Inferior parietal cortex (tissue), 1 donor: ENCODE data around the gene NLGN1.

Experiments
- DNase-seq: peaks from one replicate; pipeline ENCODE4 v3.0.0-alpha.2; 2016; ENCODE audit errors: extremely low spot score

NLGN1 gene

DNA sequence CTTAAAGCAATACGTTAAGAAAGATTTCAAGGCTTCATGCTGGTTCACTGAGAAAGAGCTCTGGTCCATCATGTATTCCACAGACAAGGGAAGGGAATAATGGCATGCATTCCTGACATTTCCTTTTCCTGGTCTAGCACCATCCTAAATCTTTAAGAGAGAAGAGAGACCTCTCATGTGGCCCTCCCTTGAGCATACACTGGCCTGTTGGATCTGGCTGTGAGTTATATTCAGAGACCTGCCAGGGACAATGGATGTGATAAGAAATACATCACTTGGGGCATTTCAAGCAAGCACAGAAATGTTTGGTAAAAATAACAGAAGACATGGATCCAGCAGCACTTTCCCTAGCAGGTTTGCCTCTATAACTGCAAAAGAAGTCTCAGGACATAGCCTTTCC, 507.8 kb downstream of the NLGN1 start:
- no peak for DNase-seq

DNA sequence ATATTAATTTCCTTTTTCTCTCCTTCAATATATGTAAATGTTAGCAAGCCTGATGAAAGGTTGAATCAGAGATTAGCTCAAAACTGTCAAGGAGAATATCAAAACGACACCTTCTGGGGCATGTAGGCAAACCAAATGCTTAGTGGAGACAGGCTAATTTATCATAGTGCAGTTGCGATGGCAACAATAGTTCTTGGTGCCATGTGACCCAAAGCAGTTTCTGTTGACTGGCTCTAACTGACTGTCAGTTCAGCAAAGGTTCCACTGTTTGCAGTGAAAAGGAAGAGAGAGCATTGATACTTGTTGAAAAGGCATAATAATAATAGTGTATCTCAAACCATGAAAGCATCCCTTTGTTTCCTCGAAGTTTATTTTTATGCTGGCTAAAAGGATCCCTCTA, 513.9 kb downstream of the NLGN1 start:
- peak; percentile 59 for DNase-seq

DNA sequence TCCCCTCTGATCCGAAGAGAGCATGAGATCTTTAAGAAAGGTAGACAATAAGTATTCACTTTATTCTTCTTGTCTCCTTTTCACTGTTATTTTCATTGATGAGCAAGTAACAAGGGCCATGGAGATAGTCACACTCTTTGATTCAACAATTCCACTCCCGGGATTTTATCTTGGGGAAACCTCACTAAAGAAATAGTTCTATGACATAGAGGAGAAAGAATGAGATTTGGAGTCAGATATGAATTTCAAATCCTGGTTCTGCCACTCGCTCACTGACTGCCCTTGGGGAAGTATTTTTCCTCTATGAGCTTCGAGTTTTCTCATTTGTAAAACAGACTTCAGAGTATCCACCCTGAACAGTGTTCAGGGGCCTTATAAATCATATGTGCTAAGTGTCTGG, 514.6 kb downstream of the NLGN1 start:
- DNase-seq = no peak

GRCh38 chr3:173913397-173913796, 515.9 kb downstream of the NLGN1 start:
- DNase-seq = no peak

GRCh38 chr3:173913974-173914421, 516.5 kb downstream of the NLGN1 start:
- DNase-seq = no peak

- no peak for DNase-seq
These were observed 519.3 kb downstream of the NLGN1 start for GRCh38 chr3:173916799-173917198.

- no peak for DNase-seq
These were observed 522.8 kb downstream of the NLGN1 start for GRCh38 chr3:173920386-173920785.

DNA sequence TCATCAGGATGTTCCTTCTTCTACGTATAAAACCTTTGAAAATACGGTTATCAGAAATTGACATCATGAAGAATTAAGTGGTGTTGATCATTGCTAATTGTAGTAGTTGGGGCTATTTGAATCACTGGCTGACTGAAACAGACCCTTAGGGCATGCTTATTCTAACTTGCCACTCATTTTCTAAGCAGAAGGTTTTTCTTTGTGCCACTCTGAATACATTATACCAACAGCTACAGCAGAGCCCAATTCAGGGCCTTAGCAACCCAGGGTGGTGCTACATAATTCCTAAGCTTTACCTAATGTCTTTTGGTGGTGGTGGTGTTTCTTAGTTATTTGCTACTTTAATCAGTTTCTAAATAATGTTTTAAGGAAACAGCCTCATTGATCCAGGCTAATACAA, 524.2 kb downstream of the NLGN1 start:
- no peak for DNase-seq

DNA sequence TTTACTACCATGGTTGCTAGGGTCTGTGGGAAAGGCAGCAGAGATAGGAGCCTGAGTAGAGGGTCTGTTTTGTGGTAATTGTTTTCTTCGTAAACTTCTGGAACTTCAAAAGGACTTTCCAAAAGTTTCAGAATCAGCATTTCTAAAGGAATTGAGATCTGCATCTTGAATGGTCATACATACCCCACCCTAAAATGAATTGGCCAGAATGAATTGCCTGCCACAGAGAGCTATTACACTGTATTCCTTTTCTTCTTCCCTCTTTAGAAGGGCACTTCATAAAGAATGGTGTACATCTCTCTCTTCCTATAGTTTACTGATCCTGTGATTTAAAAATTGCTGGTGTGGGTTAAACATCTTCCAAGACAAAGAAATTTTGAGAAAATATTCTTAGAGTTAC, 525.7 kb downstream of the NLGN1 start:
- DNase-seq = no peak

DNA sequence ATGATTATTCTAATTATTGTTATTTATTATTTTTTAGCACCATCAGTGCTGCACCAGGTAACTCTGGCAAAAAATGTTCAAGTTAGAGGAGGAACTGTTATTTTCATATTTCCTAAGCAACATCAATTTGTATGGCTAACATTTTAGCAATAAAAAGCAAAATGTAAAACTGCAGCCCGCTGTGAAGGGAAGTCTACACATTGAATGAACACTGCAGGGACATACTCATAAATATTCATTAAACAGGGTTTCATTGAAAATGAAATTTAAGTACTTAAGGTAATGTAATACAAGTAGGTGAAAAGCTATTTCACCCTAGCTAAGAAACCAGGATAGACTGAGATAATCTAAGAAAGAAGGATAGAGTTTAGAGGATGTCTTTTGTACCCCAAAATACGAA, 532.7 kb downstream of the NLGN1 start:
- no peak for DNase-seq

DNA sequence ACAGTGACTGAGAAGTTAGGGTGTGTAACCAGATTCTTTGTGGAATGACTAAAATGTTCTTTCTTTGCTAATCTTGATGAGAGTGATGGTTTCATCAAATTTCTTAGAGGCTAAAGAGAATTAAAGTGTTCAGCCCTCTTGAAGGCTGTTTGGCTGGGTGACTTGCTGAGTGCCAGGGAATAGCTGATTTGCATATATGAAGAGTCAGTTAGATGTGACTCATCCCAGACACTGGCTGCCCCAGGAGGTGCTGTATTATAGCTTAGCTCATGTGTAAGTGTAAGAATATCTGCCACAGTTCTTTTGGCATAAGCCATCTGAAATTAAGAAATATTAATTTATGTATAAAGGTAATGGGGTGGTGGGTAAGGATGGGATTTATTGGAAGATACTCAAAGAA, 535.1 kb downstream of the NLGN1 start:
- DNase-seq = no peak

- no peak for DNase-seq
These were observed 535.6 kb downstream of the NLGN1 start for GRCh38 chr3:173933113-173933512.

- DNase-seq = no peak
These were observed 538.8 kb downstream of the NLGN1 start for GRCh38 chr3:173936316-173936715.

GRCh38 chr3:173938159-173938558, 540.6 kb downstream of the NLGN1 start:
- no peak for DNase-seq

DNA sequence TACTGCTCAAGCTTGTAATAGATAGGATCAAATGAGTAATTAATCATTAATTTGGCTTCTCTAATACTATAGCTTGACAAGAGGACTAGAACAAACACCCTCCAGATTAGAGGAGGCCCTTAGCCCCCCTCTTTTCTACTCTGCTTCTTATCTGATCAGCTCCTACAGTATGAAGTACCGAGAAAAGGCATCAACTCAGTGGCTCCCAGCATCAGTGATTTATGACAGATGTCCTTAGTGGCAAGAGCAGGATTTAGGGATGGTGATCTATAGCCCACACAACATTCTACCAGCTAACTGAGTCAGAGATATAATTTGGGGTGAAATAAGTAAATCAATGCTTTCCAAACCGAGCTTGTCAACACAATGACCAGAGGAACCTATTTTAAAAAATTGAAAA, 541.1 kb downstream of the NLGN1 start:
- DNase-seq = no peak

GRCh38 chr3:173939331-173939730, 541.8 kb downstream of the NLGN1 start:
- DNase-seq = no peak

GRCh38 chr3:173943264-173943663, 545.7 kb downstream of the NLGN1 start:
- no peak for DNase-seq

DNA sequence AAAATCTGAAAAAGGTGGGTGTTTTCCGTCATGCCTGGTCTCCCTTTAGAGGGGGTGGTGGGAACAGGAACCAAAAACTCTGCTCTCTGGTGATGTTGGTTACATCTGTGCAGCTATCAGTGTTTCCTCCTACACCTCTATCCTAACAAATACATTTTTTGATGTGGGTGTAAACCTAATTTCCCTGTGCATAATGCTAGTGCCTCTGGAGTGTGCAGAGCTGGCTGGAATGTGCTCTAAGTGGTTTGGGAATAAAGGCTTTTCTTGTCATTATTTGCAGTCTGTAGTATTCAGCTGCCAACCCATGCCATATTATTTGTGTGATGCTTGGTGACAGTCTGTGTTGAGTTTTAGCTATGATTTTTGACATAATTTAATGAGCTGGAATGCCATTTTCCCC, 547.6 kb downstream of the NLGN1 start:
- DNase-seq = no peak

DNA sequence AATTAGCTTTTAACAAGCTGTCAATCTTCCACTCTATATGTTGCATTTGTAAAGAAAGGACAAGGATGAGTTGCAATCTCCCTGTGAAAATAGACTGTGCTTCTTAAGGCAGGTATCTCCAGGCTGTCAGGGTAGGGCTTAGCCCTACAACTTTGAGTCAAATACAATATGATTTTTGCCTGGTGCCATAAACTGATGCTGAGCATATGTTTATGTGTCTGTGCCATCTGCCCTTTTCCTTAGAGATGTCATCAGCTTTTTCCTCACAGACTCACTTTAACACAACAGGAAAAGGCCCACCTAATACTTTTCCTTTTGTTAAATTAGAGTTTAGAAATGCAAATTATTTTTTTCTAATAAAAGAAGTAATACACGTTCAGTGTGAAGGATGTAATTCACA, 548.3 kb downstream of the NLGN1 start:
- no peak for DNase-seq

DNA sequence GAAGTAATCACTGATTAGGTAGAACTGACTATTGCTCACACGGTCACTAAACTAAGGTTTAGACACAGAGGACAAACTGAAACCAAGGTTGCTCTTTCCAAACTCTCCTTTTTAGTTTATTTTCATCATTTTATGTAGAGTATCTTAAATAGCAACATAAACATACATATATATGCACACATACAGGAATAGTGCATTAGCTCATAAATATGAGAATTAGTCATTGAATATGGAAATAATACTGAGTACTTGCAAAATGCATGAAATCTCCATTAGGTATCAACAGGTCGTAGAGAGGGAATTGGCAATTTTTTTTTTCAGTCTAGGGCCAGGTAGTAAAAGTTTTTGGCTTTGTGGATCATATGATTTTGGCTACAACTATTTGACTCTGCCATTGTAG, 557.1 kb downstream of the NLGN1 start:
- no peak for DNase-seq

- DNase-seq = no peak
These were observed 560.1 kb downstream of the NLGN1 start for GRCh38 chr3:173957646-173958045.

- no peak for DNase-seq
These were observed 561.3 kb downstream of the NLGN1 start for GRCh38 chr3:173958805-173959204.

- DNase-seq = no peak
These were observed 572.7 kb downstream of the NLGN1 start for GRCh38 chr3:173970281-173970680.

- no peak for DNase-seq
These were observed 578.7 kb downstream of the NLGN1 start for GRCh38 chr3:173976281-173976680.

- no peak for DNase-seq
These were observed 580.2 kb downstream of the NLGN1 start for GRCh38 chr3:173977747-173978146.
